ENCODE results near the gene LUC7L2.
"Not testable (repeated sequence)": the region's sequence is repeated elsewhere in the genome, so short reads cannot be mapped to it uniquely, and the experiment has no call there.

LUC7L2 gene

GRCh38 chr7:139359366-139360209 is at the start of gene LUC7L2:
LUC7L2 (plus strand) TSS chr7:139359894; CDS start chr7:139360262, 368 bp downstream.
- peak; percentile 99 for DNase-seq (ENCODE audit: low spot score)

- DNase-seq (ENCODE audit: low spot score), result no peak
These were observed 41.7 kb upstream of the LUC7L2 start for GRCh38 chr7:139317939-139318505.

GRCh38 chr7:139321071-139321745 is 38.5 kb upstream of the LUC7L2 start:
- no peak for DNase-seq (ENCODE audit: low spot score)

- DNase-seq (ENCODE audit: low spot score), result not testable (repeated sequence)
These were observed 35.0 kb upstream of the LUC7L2 start for GRCh38 chr7:139324709-139325108.

- DNase-seq (ENCODE audit: low spot score), result no peak
These were observed 31.3 kb upstream of the LUC7L2 start for GRCh38 chr7:139328375-139328774.

GRCh38 chr7:139329119-139329518 is 30.6 kb upstream of the LUC7L2 start:
- no peak for DNase-seq (ENCODE audit: low spot score)

- no peak for DNase-seq (ENCODE audit: low spot score)
These were observed 29.2 kb upstream of the LUC7L2 start for GRCh38 chr7:139330333-139331030.

- DNase-seq (ENCODE audit: low spot score), result no peak
These were observed 26.9 kb upstream of the LUC7L2 start for GRCh38 chr7:139332697-139333359.

- not testable (repeated sequence) for DNase-seq (ENCODE audit: low spot score)
These were observed 26.3 kb upstream of the LUC7L2 start for GRCh38 chr7:139333443-139333842.

GRCh38 chr7:139334399-139335150 is 25.1 kb upstream of the LUC7L2 start:
- DNase-seq (ENCODE audit: low spot score), result no peak

- no peak for DNase-seq (ENCODE audit: low spot score)
These were observed 20.7 kb upstream of the LUC7L2 start for GRCh38 chr7:139339025-139339424.

- DNase-seq (ENCODE audit: low spot score), result no peak
These were observed 20.0 kb upstream of the LUC7L2 start for GRCh38 chr7:139339698-139340036.

- peak; percentile 99 for DNase-seq (ENCODE audit: low spot score)
These were observed 19.5 kb upstream of the LUC7L2 start for GRCh38 chr7:139340037-139340807.

- no peak for DNase-seq (ENCODE audit: low spot score)
These were observed 19.0 kb upstream of the LUC7L2 start for GRCh38 chr7:139340808-139341057.

GRCh38 chr7:139341058-139341775 is 18.5 kb upstream of the LUC7L2 start, which contains the start of gene FMC1:
FMC1 (plus strand) TSS chr7:139341337; CDS start chr7:139341385, 48 bp downstream.
- peak; percentile 98 for DNase-seq (ENCODE audit: low spot score)

GRCh38 chr7:139341776-139342226 is 17.9 kb upstream of the LUC7L2 start:
- no peak for DNase-seq (ENCODE audit: low spot score)

- no peak for DNase-seq (ENCODE audit: low spot score)
These were observed 14.7 kb upstream of the LUC7L2 start for GRCh38 chr7:139345042-139345441.

GRCh38 chr7:139351027-139351426 is 8.7 kb upstream of the LUC7L2 start:
- DNase-seq (ENCODE audit: low spot score), result no peak

GRCh38 chr7:139354729-139355128 is 5.0 kb upstream of the LUC7L2 start:
- DNase-seq (ENCODE audit: low spot score), result no peak

GRCh38 chr7:139355320-139355719 is 4.4 kb upstream of the LUC7L2 start:
- DNase-seq (ENCODE audit: low spot score), result no peak
